PC-3 (cell line): ENCODE data around the gene COX11.

Experiments
- CTCF ChIP-seq: fragments of 300-600 bp; sonication (generic); conservative IDR thresholded peaks from 2 replicates; pipeline ENCODE4 v1.5.1; 2017; ENCODE audit warnings: antibody characterized with exemption, low read depth, mild to moderate bottlenecking, low read length
- EZH2 ChIP-seq: fragments of 300-600 bp; sonication (generic); IDR thresholded peaks from one replicate; pipeline ENCODE4 v1.6.1; 2017; ENCODE audit warnings: antibody characterized with exemption, mild to moderate bottlenecking, low read length; ENCODE audit not compliant: unreplicated experiment

- TF ChIP-seq CTCF (no peak), EZH2 (no peak)
Measured at GRCh38 chr17:54933921-54934320, 34.5 kb downstream of the COX11 start.
